IPS-11a (cell line): ENCODE measurements around the gene GSTT2B.
"Not testable (repeated sequence)": the region's sequence is repeated elsewhere in the genome, so short reads cannot be mapped to it uniquely, and the experiment has no call there.

Source experiments
- H3K4me3 ChIP-seq: one replicate; pipeline ENCODE4 v1.5.1; 2013; ENCODE audit warnings: low read depth, low read length, control low read depth

The GSTT2B gene

DNA sequence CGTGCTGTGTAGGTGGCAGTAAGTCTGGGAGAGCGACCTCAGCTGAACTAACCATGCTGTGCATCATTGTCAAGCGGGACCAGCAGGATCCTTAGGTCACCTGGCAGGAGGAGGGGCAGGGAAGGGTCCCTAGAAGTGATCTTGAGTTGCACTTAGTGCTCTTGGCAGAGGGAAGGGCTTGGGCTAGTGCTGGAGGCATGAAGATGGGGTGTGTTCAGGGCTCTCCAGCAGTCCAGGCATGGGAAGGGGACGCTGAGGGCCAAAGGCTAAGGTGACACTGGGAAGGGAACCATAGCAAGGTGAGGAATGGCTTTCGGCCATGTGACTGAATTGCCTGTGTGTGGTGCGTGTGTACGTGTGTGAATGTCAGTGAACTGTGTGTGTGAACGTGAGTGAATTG is 25.1 kb upstream of the GSTT2B start:
- H3K4me3 ChIP-seq, result not testable (repeated sequence)

- no peak overlapping the region for H3K4me3 ChIP-seq
Measured at GRCh38 chr22:23984430-23984829, 23.4 kb upstream of the GSTT2B start.

DNA sequence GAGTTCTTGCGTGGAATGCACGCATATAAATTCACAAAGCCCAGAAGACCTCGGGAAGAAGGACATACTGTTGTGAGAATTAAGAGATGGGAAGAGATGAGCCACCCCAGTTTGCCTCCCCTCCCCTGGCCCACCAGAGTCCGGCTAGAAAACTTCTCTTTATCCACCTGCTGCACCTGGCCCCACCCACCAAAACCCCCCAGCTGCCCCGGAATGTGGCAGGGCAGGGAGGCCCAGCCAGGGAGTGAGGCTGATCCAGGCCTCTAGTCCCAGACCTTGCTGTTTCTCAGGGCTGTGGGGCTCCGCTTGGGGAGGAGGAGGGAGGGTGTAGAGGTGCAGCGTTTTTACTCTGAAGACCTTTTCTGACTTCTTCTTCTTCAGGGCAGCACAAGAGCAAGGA is 19.6 kb upstream of the GSTT2B start:
- H3K4me3 ChIP-seq, result not testable (repeated sequence)

- H3K4me3 ChIP-seq, result not testable (repeated sequence)
Measured at GRCh38 chr22:23979557-23980240, 18.7 kb upstream of the GSTT2B start, which contains the start of gene GSTT2. Gene GSTT2 (plus strand): TSS chr22:23980134.

- not testable (repeated sequence) for H3K4me3 ChIP-seq
Measured at GRCh38 chr22:23977304-23977703, 16.3 kb upstream of the GSTT2B start.

GRCh38 chr22:23974836-23975352 is 13.9 kb upstream of the GSTT2B start:
- not testable (repeated sequence) for H3K4me3 ChIP-seq

DNA sequence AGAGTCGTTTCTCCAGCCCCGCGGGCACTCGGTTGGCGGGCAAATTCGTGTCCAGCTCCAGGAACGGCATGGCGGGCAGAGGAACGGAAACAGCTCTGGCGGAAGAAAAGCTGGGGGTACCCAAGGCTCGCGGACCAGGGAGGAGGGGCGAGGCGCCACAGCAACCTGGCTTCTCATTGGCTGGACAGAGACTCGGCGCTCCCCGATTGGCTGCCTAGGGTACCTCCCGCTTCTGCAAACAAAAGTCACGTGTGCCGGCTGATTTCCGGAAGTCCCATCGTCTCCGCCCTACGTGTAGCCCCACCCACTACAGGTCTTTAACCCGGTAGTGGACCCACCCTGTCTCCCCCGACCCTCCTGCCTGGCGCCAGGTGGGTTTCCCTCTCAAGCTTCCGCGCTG is 13.3 kb upstream of the GSTT2B start, which contains the start of gene DDT:
DDT (minus strand) TSS at position 97 of the 400 bp plus-strand sequence; CDS start at position 70, 27 bp downstream.
- not testable (repeated sequence) for H3K4me3 ChIP-seq

DNA sequence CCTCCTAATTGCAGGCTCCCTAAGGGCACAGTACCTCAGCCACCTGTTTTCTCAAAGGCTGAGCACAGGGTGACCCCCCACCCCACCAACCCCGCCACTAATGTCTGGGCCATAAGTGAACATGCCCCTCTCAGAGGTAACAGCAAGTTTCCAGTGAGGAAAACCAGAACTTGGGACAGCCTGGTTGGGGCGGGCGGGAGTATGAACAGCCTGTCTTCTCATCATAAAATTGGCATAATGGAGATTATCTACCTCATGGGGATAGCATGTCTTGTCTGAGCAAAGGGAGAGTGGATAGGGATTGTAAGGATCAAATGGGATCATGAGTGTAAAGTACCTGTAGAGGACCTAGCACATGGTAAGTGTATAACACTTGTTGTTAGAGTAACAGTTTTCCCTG is 10.9 kb upstream of the GSTT2B start:
- not testable (repeated sequence) for H3K4me3 ChIP-seq

DNA sequence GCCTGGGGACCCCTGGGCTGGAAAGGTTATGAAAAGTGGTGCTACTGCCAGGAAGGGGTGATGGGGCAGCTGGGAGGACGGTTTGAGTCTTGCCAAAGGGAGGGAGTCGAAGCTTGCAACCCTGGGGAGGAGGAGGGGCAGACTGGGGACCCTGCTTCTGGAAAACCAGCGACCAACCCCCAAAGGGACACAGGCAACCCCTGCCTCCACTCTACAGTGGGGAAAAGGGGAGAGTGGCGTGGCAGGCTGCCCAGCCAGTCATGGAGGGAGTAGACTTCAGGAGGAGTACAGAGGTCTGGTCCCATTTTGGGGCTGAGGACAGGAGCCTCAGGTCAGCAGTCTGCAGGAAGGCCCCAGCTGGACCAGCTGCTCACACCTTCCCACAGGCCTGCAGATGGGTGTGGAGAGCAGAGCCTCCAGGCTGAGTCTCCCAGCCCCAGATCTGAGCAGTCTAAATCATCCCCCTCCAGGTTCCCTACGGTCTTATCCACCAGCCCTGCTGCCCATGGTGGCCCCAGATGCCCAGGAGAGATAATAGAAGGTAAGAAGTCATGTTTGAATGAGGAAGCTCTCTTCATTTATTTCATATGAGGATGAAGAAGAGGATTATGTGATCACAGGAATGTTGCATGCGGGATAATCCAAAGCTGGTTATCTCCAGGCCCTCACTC is 10.0 kb upstream of the GSTT2B start:
- H3K4me3 ChIP-seq, result no peak overlapping the region

GRCh38 chr22:23970201-23970641 is 9.2 kb upstream of the GSTT2B start:
- H3K4me3 ChIP-seq, result no peak overlapping the region

- no peak overlapping the region for H3K4me3 ChIP-seq
Measured at GRCh38 chr22:23969071-23969470, 8.1 kb upstream of the GSTT2B start.

GRCh38 chr22:23966568-23966967 is 5.6 kb upstream of the GSTT2B start, which contains the start of gene DDTL:
Gene DDTL (plus strand): TSS chr22:23966888. CDS start chr22:23966915, 27 bp downstream.
- H3K4me3 ChIP-seq, result not testable (repeated sequence)

DNA sequence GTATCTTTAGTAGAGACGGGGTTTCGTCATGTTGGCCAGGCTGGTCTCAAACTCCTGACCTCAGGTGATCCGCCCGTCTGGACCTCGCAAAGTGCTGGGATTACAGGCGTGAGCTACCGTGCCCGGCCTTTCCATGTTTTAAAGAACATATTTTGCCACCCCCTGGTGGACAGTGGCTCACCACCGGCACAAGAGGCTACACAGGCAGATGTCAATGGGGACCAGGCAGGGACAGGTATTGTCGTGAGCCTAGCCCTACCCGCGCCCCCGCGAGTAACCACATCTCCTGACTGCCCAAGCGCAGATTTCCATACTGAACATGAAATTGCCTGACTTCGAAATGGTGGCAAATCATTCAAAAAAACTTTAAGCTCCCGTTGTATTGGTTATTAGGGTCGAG is 5.1 kb upstream of the GSTT2B start:
- not testable (repeated sequence) for H3K4me3 ChIP-seq

- not testable (repeated sequence) for H3K4me3 ChIP-seq
Measured at GRCh38 chr22:23956301-23956900, 4.6 kb downstream of the GSTT2B start.

- not testable (repeated sequence) for H3K4me3 ChIP-seq
Measured at GRCh38 chr22:23955886-23956285, 5.1 kb downstream of the GSTT2B start.

DNA sequence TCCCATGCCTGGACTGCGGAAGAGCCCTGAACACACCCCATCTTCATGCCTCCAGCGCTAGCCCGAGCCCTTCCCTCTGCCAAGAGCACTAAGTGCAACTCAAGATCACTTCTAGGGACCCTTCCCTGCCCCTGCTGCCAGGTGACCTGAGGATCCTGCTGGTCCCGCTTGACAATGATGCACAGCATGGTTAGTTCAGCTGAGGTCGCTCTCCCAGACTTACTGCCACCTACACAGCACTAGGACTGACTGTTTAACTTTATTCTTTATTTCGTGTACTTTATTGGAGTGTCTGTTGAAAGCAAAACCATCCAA is 6.0 kb downstream of the GSTT2B start:
- not testable (repeated sequence) for H3K4me3 ChIP-seq

GRCh38 chr22:23954193-23954990 is 6.6 kb downstream of the GSTT2B start:
- H3K4me3 ChIP-seq, result not testable (repeated sequence)

- not testable (repeated sequence) for H3K4me3 ChIP-seq
Measured at GRCh38 chr22:23953485-23953884, 7.5 kb downstream of the GSTT2B start.

- H3K4me3 ChIP-seq, result not testable (repeated sequence)
Measured at GRCh38 chr22:23952794-23953405, 8.1 kb downstream of the GSTT2B start.

GRCh38 chr22:23951383-23951782 is 9.6 kb downstream of the GSTT2B start:
- not testable (repeated sequence) for H3K4me3 ChIP-seq

DNA sequence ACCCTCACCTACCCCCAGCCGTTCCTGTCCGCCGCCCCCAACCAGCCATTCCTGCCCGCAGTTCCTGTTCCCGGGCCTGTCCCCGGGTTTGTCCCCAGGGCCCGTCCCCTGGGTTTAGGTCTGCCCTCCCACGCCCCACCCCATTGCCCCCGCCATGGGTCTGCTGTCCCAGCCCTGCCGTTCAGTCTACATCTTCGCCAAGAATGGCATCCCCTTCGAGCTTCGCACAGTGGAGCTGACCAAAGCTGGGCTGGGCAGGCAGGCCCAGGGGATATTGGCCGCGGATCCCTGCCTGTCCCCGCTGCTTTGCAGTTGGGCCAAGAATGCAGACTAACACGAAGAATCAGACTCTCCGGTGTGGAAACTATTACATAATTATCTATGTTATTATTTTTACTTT is 11.2 kb downstream of the GSTT2B start:
- H3K4me3 ChIP-seq, result not testable (repeated sequence)
